ENCODE measurements around the gene HACD2. TPM values are rescaled to one million over a fixed set of nuclear protein-coding genes. Genes with fewer than 3 reads are reported as not detected.

HACD2 gene
- total RNA-seq, 1 donor from 2014 or later, result 47.9 TPM

- no peak for DNase-seq (ENCODE audit: low spot score)
Measured at GRCh38 chr3:123571264-123571972, 13.4 kb downstream of the HACD2 start.

GRCh38 chr3:123568875-123569274 lies 16.0 kb downstream of the HACD2 start:
- DNase-seq (ENCODE audit: low spot score), result no peak

- DNase-seq (ENCODE audit: low spot score), result no peak
Measured at GRCh38 chr3:123568034-123568433, 16.8 kb downstream of the HACD2 start.

- DNase-seq (ENCODE audit: low spot score), result no peak
Measured at GRCh38 chr3:123564056-123564455, 20.8 kb downstream of the HACD2 start.

GRCh38 chr3:123562547-123562946 lies 22.3 kb downstream of the HACD2 start:
- DNase-seq (ENCODE audit: low spot score), result no peak

- DNase-seq (ENCODE audit: low spot score), result no peak
Measured at GRCh38 chr3:123561188-123561587, 23.7 kb downstream of the HACD2 start.

GRCh38 chr3:123559040-123559861 lies 25.6 kb downstream of the HACD2 start:
- peak; percentile 28 for DNase-seq (ENCODE audit: low spot score)

GRCh38 chr3:123553536-123553935 lies 31.3 kb downstream of the HACD2 start:
- DNase-seq (ENCODE audit: low spot score), result no peak

GRCh38 chr3:123552768-123553167 lies 32.1 kb downstream of the HACD2 start:
- no peak for DNase-seq (ENCODE audit: low spot score)

- DNase-seq (ENCODE audit: low spot score), result no peak
Measured at GRCh38 chr3:123552095-123552714, 32.6 kb downstream of the HACD2 start.

- DNase-seq (ENCODE audit: low spot score), result peak; percentile 15
Measured at GRCh38 chr3:123547881-123548519, 36.9 kb downstream of the HACD2 start.

GRCh38 chr3:123546133-123546755 lies 38.6 kb downstream of the HACD2 start:
- no peak for DNase-seq (ENCODE audit: low spot score)

GRCh38 chr3:123543950-123544349 lies 40.9 kb downstream of the HACD2 start:
- no peak for DNase-seq (ENCODE audit: low spot score)

- no peak for DNase-seq (ENCODE audit: low spot score)
Measured at GRCh38 chr3:123540285-123540684, 44.6 kb downstream of the HACD2 start.

- no peak for DNase-seq (ENCODE audit: low spot score)
Measured at GRCh38 chr3:123536153-123536895, 48.5 kb downstream of the HACD2 start.

GRCh38 chr3:123535580-123535979 lies 49.3 kb downstream of the HACD2 start:
- no peak for DNase-seq (ENCODE audit: low spot score)

- DNase-seq (ENCODE audit: low spot score), result no peak
Measured at GRCh38 chr3:123534264-123534663, 50.6 kb downstream of the HACD2 start.

GRCh38 chr3:123533554-123534159 lies 51.2 kb downstream of the HACD2 start:
- no peak for DNase-seq (ENCODE audit: low spot score)

- no peak for DNase-seq (ENCODE audit: low spot score)
Measured at GRCh38 chr3:123528130-123528529, 56.7 kb downstream of the HACD2 start.

GRCh38 chr3:123527046-123527445 lies 57.8 kb downstream of the HACD2 start:
- DNase-seq (ENCODE audit: low spot score), result no peak

- no peak for DNase-seq (ENCODE audit: low spot score)
Measured at GRCh38 chr3:123526474-123526873, 58.4 kb downstream of the HACD2 start.

All from mucosa of gallbladder (tissue), 1 donor.